AG04450 (cell line): ENCODE measurements around the gene GAP43. TPM values are rescaled to one million over a fixed set of nuclear protein-coding genes. Genes with fewer than 3 reads are reported as not detected.

Experiments
- CTCF ChIA-PET: fragments of 300-600, 350-600 bp; formaldehyde crosslinking; extraction: SDS; loops from one replicate; lab custom pipeline; 2022; ENCODE audit warnings: antibody characterized with exemption, inconsistent platforms; lab: Charles Lee
- POLR2A ChIA-PET: fragments of 350-600 bp; formaldehyde crosslinking; extraction: SDS; loops from one replicate; lab custom pipeline; 2021; ENCODE audit warnings: antibody characterized with exemption, inconsistent platforms; lab: Yijun Ruan, JAX
- DNase-seq: peaks from one replicate; pipeline ENCODE4 v3.0.0-alpha.2; 2011; ENCODE audit warnings: low read depth, low spot score
- H3K27ac ChIP-seq: one replicate; pipeline ENCODE4 v1.5.1; 2012; ENCODE audit warnings: low read depth, low read length, control low read depth
- H3K27me3 ChIP-seq: one replicate; pipeline ENCODE4 v1.6.0; 2012; ENCODE audit warnings: low read length; ENCODE audit not compliant: control insufficient read depth, insufficient read depth
- H3K4me3 ChIP-seq: 2 replicates; pipeline ENCODE4 v1.5.1; 2011; ENCODE audit warnings: mild to moderate bottlenecking, low read depth, low read length, control low read depth
- H3K9me3 ChIP-seq: 2 replicates; pipeline ENCODE4 v1.5.1; 2012; ENCODE audit warnings: low read length; ENCODE audit not compliant: control insufficient read depth, insufficient read depth
- CTCF ChIP-seq: IDR thresholded peaks from 2 replicates; pipeline ENCODE4 v1.5.1; 2011; ENCODE audit warnings: low read depth, low read length, control low read depth, inconsistent platforms
- polyA plus RNA-seq: library from polyadenylated mRNA; depleted of rRNA; stranded (reverse); fragments of >200 nt; gene quantifications from 2 replicates; pipeline ENCODE4 v1.2.3, GENCODE V29; 2011

GAP43 gene
- polyA plus RNA-seq, 1 experiment = 1.3 TPM

GRCh38 chr3:115616461-115616860 lies 6.8 kb upstream of the GAP43 start:
- Histone ChIP-seq H3K27me3 (no peaks in the 10 kb centered on the region), H3K4me3 (no peak overlapping the region), H3K9me3 (no peaks in the 10 kb centered on the region), H3K27ac (no peak overlapping the region)
- POLR2A ChIA-PET = no interaction called here
- TF ChIP-seq CTCF = no peak
- CTCF ChIA-PET = no interaction called here
- DNase-seq = no peak

GRCh38 chr3:115617591-115617990 lies 5.7 kb upstream of the GAP43 start:
- ChIA-PET POLR2A (no interaction called here), CTCF (interaction anchor here (0.5 kb wide), 1 partner anchor 23 kb away, joined by 3 read pairs; no protein-coding TSS in a partner anchor)
- H3K27me3 ChIP-seq = no peaks in the 10 kb centered on the region
- H3K9me3 ChIP-seq = no peaks in the 10 kb centered on the region
- no peak for DNase-seq
- no peak overlapping the region for H3K27ac ChIP-seq
- no peak for TF ChIP-seq CTCF
- H3K4me3 ChIP-seq = no peak overlapping the region

DNA sequence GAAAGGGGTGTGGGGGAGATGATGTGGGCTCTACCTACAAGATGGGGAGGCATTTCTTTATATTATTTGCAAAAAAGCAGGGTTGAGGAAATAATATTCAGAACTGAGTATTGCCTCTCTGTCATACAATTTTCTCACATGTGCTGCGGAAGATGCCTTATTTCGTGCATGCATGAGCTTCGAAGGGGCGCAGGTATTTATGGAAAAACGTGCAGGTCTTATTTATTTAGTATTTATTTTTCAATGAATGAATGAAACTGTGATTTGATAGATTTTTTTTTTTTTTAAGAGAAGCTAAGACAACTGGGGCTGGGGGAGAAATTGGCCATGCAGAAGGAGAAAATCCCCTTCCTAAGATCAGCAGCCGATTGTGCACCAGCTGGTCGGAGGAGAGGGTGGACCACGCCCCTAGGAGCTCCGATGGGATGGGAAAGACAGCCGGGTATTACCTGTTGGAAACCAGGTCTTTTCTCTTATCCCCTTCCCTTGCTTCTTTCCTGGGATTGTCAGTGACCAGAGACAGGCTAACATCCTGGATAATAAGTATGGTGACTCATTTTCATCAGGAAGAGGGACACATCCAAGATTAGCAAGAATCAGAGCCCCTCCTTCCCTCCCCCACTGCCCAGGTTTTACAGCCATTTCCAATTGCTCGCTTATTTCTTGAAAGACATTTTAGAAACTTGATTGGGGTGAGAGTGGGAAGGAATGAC lies 875 bp downstream of the GAP43 start:
- CTCF ChIA-PET = interaction anchor here (0.7 to 0.9 kb wide), 2 partner anchors 64 to 67 kb away, joined by 3 to 4 read pairs; no protein-coding TSS in a partner anchor
- POLR2A ChIA-PET = no interaction called here
- H3K9me3 ChIP-seq = no peaks in the 10 kb centered on the region
- H3K4me3 ChIP-seq = peak overlapping the region; percentile 61
- peaks cover 28% of the 10 kb centered on the region for H3K27me3 ChIP-seq
- H3K27ac ChIP-seq = no peak overlapping the region
- DNase-seq = no peak
- TF ChIP-seq CTCF = no peak

DNA sequence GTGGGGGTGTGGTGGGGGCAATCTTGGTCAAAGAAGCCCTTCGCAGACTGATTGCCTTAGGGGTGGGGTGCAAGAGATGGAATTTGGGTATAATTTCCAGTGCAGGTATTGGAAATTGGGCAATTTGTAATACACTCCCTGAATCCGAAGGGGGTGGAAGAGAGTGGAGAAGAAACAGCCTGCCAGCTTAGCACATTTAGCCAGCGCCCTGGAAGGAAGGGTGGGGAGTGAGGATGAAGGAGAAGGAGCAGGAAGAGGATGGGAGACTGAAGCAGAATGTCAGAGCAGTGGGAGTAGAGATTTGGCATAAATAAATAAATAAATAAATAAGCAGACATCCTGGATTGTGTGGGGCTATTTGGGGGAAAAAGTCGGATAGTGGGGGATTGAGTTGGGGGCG lies 1.6 kb downstream of the GAP43 start:
- Histone ChIP-seq H3K4me3 (no peak overlapping the region), H3K27me3 (peaks cover 31% of the 10 kb centered on the region), H3K27ac (no peak overlapping the region), H3K9me3 (no peaks in the 10 kb centered on the region)
- TF ChIP-seq CTCF = no peak
- POLR2A ChIA-PET = no interaction called here
- CTCF ChIA-PET = interaction anchor here (0.7 kb wide), 1 partner anchor 67 kb away, joined by 3 read pairs; no protein-coding TSS in a partner anchor
- DNase-seq = no peak

GRCh38 chr3:115626006-115626409 lies 2.7 kb downstream of the GAP43 start:
- H3K27ac ChIP-seq = no peak overlapping the region
- no peak for TF ChIP-seq CTCF
- ChIA-PET CTCF (interaction anchor here (0.5 kb wide), 1 partner anchor 1277 kb away, joined by 6 read pairs; no protein-coding TSS in a partner anchor), POLR2A (no interaction called here)
- H3K9me3 ChIP-seq = no peaks in the 10 kb centered on the region
- H3K4me3 ChIP-seq = no peak overlapping the region
- peaks cover 34% of the 10 kb centered on the region for H3K27me3 ChIP-seq
- no peak for DNase-seq
